ENCODE results near the gene HACL1.

- TF ChIP-seq POLR2A (IDR thresholded peaks at IDR 0.05; ENCODE audit: low read depth, low read length) = no peak
- TF ChIP-seq POLR2AphosphoS5 (IDR thresholded peaks at IDR 0.05; ENCODE audit: low read depth, low read length) = no peak
- no peak for TF ChIP-seq POU2F2 (IDR thresholded peaks at IDR 0.05; ENCODE audit: low read depth, low read length)
- no peak for TF ChIP-seq TAF1 (IDR thresholded peaks at IDR 0.05; ENCODE audit: low read depth, low read length)
Measured at GRCh38 chr3:15542614-15543013, 58.8 kb downstream of the HACL1 start.

Measured in GM12891 (cell line).